Ishikawa (cell line): ENCODE data around the gene VAV3.

ENCODE experiments used
- EGR1 ChIP-seq: IDR thresholded peaks from 2 replicates; pipeline ENCODE4 v1.6.1; 2012
- REST ChIP-seq: IDR thresholded peaks from 2 replicates; pipeline ENCODE4 v1.6.1; 2012; ENCODE audit warnings: low read depth, mild to moderate bottlenecking
- TCF12 ChIP-seq: IDR thresholded peaks from 2 replicates; pipeline ENCODE4 v1.6.1; 2012; ENCODE audit warnings: low read depth
- TEAD4 ChIP-seq: IDR thresholded peaks from 2 replicates; pipeline ENCODE4 v1.6.1; 2012

- TF ChIP-seq EGR1 (no peak), TEAD4 (no peak), REST (no peak), TCF12 (no peak)
These were observed 285.5 kb downstream of the VAV3 start for GRCh38 chr1:107679411-107679953.
